Mucosa of descending colon (tissue), 3 donors: Measurements from ENCODE around the gene ATP6V0E1. TPM values are rescaled to one million over a fixed set of nuclear protein-coding genes. Genes with fewer than 3 reads are reported as not detected.

Experiments
- ATAC-seq: fragments of 200-7000 bp; cut with Tn5 transposase; one replicate; pipeline ENCODE4 v1.9.1; 2020; ENCODE audit warnings: mild to moderate bottlenecking, moderate library complexity
- DNase-seq, 3 donors: peaks; one replicate each; pipeline ENCODE4 v3.0.0-alpha.2; 2020
- H3K36me3 ChIP-seq: fragments of 200-600 bp; one replicate; pipeline ENCODE4 v1.8.0; 2021; ENCODE audit warnings: low read depth, mild to moderate bottlenecking
- H3K4me1 ChIP-seq: fragments of 200-600 bp; one replicate; pipeline ENCODE4 v1.8.0; 2021; ENCODE audit warnings: low read depth, mild to moderate bottlenecking
- H3K4me3 ChIP-seq: fragments of 200-600 bp; one replicate; pipeline ENCODE4 v1.8.0; 2021; ENCODE audit warnings: mild to moderate bottlenecking
- H3K9me3 ChIP-seq: fragments of 200-600 bp; one replicate; pipeline ENCODE4 v1.8.0; 2021; ENCODE audit warnings: mild to moderate bottlenecking
- intact Hi-C, 2 donors: fragments of 100-400 bp; cut with DNase I in 1 of 2; cut with micrococcal nuclease in 1 of 2; formaldehyde crosslinking; loops; one replicate each; pipeline versions ENCODE4 v1.11.0 to v1.11.1; 2022; cut with DNase I, micrococcal nuclease
- total RNA-seq, 3 donors: library from RNA; stranded (reverse); fragmentation: NEBNext Ultra II Directional in 2 of 3; extraction: Animal tissue kit (Norgen Biotek cat#: 25700) in 2 of 3; gene quantifications; one replicate each; pipeline versions ENCODE4 v1.2.1 to v1.2.4, GENCODE V29; 2021 to 2023
- TF ChIP-seq, protein P1 (sequence below): fragments of 200-600 bp; IDR thresholded peaks from one replicate; pipeline ENCODE4 v1.8.0; 2022; ENCODE audit warnings: antibody characterized with exemption, mild to moderate bottlenecking
- donor health status: DM: no; HTN: no; CAD: no; lungs with moderate emphysema.
- donor health status: DM: no; HTN: no; CAD: no.
- donor health status: DM: no; HTN: yes; CAD: no.

The ATP6V0E1 gene
- total RNA-seq, 3 donors from 2014 or later = 174 to 194 (median 190) TPM

- no peak for DNase-seq
- H3K4me1 ChIP-seq = no peaks in the 10 kb centered on the region
- H3K4me3 ChIP-seq = no peak overlapping the region
- intact Hi-C loops = no loop called here
- no peak for ATAC-seq
- no peaks in the 10 kb centered on the region for H3K36me3 ChIP-seq
- TF ChIP-seq, protein P1, sequence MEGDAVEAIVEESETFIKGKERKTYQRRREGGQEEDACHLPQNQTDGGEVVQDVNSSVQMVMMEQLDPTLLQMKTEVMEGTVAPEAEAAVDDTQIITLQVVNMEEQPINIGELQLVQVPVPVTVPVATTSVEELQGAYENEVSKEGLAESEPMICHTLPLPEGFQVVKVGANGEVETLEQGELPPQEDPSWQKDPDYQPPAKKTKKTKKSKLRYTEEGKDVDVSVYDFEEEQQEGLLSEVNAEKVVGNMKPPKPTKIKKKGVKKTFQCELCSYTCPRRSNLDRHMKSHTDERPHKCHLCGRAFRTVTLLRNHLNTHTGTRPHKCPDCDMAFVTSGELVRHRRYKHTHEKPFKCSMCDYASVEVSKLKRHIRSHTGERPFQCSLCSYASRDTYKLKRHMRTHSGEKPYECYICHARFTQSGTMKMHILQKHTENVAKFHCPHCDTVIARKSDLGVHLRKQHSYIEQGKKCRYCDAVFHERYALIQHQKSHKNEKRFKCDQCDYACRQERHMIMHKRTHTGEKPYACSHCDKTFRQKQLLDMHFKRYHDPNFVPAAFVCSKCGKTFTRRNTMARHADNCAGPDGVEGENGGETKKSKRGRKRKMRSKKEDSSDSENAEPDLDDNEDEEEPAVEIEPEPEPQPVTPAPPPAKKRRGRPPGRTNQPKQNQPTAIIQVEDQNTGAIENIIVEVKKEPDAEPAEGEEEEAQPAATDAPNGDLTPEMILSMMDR = no peak
- H3K9me3 ChIP-seq = no peaks in the 10 kb centered on the region
Measured at GRCh38 chr5:173078878-173079277, 95.3 kb downstream of the ATP6V0E1 start.

Other genes starting within 250 kb of the ATP6V0E1 start
- gene DUSP1, start 212.6 kb upstream of the ATP6V0E1 start, total RNA-seq = 100 to 1,000 TPM in 2 of 3 donors, 10 to 100 TPM in 1; 90.9 to 233 (median 137) TPM
- gene ERGIC1, start 149.5 kb upstream of the ATP6V0E1 start, total RNA-seq = 100 to 1,000 TPM; 153 to 222 (median 199) TPM
- 10 to 100 TPM; 16.1 to 26.5 (median 22.2) TPM for gene RPL26L1, start 24.3 kb upstream of the ATP6V0E1 start, total RNA-seq
- gene CREBRF, start 72.6 kb downstream of the ATP6V0E1 start, total RNA-seq = 10 to 100 TPM; 16.2 to 59.3 (median 27.0) TPM
- gene BNIP1, start 160.8 kb downstream of the ATP6V0E1 start, total RNA-seq = 10 to 100 TPM; 10.9 to 12.4 (median 11.4) TPM